Medulla oblongata (tissue), 1 donor: ENCODE measurements around the gene LDB3.

Source experiments
- DNase-seq: peaks from one replicate; pipeline ENCODE4 v3.0.0-alpha.2; 2015; ENCODE audit errors: extremely low spot score

LDB3 gene

DNA sequence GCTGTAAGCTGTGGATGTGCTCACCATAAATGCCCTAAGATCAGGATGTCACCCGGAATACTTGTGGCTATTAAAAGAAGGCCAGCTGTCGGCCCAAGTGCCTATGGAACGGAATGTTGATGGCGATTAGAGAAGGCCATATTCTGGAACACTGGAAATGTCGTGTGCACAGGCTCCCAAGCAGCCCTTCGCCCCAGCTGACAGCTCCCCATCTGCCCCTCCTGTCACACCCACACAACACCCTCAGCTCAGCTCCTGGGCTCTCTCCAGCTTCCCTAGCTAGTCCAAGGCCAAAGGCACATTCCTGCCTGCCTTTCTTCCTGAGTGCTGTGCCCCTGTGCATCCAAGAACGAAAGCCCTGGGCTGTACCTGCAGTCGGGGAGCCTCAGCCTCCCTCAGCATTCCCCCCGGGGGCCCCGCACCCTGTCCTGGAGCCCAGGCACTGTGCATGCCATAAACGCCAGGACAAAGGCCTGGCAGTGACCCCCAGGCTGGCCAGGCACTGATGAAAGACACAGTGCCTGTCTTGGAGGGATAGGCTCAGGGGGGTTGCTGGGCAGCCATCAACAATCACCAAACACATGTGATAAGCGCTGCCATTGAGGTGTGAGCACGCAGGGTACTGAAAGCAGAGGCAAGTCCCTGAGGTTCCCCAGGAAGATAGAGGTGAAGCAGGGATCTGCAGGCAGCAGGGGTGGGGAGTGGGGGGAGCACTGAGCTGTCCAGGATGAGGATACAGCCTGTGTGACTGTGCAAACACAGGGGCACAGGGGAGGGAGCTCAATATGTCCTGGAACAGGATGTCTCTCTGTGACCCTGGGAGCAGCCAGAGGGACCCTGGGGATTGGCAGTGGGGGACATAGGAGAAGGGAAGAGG lies 3.7 kb upstream of the LDB3 start:
- no peak for DNase-seq

DNA sequence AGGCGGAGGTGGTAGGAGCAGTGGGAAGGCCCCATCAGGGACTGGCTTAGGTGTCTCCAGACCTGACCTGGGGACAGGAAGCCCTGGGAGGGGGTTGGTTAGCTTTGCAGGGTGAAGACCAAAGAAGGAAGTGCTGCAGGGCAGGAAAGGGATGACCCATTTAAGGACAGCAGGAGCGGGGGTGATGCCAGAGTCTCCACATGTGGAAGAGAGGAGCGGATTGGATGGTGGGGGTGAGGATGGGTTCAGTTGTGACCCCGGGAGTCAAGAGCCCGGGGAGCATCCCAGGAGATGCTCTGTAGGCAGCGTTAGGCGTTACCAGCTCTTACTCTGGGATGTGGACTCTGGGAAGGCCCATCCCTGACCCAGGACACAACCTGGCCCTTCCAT lies 3.1 kb upstream of the LDB3 start:
- DNase-seq, result no peak

DNA sequence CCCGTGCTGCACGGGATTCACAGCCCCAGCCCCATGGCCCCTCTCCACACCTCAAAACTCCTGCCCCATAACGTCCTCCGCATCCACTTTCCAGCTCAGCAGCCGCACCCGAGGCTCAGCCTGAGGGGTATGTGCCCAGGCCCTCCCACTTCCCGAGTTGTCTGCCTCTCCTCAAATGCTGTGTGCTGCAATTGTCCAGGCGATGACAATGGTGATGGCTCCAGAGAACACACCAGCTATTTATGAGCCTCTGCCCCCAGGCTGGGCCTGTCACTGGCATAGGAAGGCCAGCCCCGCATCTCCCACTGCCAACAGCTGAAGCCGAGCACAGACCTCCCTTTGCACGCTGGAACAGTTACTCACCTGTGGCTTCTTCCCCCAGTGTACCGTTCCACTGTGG lies 2.4 kb upstream of the LDB3 start:
- DNase-seq, result peak; percentile 94

DNA sequence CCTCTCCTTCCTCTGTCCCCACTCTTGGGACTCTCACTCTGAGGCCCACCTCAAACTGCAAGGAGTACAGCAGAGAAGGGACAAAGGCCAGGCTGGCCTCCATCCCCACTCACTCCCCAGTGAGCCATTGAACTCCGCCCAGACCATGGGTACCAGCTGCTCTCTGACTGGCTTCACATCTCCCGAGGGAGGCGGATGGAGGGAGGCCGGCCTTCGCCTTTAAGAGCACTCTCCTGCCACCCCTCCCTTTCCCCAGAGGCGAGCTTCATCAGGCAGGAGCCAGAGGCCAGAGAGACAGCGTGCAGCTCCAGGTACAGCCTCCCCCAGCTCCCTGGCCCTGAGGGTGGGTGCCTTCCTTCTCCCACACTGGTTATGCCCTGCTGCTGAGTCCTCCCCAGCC lies 1.8 kb upstream of the LDB3 start:
- peak; percentile 66 for DNase-seq

DNA sequence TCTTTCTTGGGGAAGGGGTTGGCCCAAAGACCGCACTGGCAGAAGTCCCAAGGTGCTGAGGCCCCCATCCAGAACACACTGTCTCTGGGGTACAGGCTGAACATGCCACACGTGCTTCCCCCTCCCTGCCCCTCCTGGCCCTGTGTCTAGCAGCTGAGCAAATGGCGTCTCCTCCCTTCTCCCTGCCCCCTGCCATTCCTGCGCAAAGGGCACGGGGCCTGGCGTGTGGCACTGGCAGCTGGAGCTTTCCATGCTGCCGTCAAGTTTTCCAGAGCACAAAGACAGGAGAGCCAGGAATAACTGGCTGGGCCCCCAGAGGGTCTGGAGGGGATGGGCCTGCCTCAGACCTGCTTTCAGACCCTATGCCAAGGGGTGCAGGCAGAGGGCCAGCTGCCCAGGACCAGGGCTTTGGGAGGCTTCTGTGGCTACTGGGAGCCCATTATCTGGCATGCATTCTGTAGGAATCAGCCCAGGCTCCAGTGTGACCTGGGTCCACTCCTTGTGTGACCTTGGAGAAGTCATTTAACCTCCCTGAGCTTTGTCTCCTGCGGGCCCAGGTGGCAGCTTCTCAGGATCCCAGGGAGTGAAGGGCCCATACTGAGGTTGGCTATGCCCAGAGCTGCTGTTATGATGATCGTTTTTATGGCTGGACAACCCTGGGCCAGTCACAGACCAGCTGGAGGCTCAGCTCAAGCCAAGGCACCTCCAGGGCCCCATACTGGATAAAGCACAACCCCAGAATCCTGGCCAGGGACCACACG lies 710 bp upstream of the LDB3 start:
- DNase-seq, result no peak

DNA sequence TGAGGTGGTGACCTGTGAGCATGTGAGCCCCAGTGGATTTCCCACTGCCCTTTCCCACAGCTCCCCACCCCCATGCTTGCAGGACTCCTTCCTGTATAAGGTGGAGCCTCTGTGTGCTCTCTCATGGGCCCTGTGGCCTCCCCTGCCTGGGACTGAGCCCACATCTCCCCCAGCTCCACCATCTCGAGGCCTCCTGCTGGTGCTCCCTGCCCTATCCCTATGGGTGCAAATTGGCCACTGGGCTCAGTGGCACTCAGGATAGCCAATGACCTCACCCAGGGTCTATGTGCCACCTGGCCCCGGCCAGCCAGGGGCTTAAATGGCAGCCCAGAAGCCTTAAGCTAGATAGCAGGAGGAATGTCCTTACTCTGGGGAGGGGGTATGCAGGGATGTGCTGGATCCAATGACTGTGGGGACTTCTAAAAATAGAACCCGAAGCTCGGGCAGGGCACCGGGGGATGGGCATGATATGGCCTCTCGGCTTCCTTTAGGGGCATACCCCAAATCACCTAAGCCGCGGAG lies 2.0 kb downstream of the LDB3 start:
- no peak for DNase-seq

DNA sequence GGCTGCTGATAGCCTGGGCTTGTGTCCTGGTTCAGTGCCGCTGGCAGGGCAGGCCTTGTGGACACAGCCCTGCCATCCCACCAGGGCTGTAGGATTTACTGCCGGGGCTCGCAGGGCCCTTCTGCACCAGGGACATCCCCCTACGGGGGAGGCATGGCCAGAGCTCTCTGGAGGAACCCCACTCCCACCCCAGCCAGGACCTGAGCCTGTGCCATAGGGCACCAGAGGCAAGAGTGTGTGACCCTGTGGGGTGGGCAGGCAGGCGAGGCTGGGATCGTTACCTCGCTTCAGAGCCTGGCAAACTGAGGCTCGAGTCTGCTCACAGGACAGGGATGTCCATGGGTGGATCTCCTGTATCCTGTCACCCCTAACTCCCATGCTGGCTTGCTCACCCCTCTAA lies 2.6 kb downstream of the LDB3 start:
- DNase-seq, result no peak

DNA sequence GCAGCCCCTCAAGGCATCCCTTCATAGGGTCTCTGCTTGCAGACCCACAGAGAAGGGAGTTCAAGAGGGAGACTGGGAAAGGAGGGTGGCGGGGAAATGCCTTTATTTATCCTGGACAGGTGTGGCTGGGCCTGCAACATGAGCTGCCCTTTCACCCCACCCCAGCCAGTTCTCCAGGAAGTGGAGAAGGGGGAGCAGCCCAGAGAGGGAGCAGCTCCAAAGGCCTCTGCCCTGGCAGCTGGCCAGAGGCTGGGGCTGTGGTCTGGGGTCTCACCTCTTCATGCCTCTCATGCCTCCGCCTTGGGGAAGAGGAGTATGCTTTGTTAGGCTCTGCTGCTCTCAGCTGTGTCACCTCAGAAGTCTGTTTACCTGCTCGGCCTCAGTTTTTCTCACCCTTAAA lies 3.1 kb downstream of the LDB3 start:
- no peak for DNase-seq

DNA sequence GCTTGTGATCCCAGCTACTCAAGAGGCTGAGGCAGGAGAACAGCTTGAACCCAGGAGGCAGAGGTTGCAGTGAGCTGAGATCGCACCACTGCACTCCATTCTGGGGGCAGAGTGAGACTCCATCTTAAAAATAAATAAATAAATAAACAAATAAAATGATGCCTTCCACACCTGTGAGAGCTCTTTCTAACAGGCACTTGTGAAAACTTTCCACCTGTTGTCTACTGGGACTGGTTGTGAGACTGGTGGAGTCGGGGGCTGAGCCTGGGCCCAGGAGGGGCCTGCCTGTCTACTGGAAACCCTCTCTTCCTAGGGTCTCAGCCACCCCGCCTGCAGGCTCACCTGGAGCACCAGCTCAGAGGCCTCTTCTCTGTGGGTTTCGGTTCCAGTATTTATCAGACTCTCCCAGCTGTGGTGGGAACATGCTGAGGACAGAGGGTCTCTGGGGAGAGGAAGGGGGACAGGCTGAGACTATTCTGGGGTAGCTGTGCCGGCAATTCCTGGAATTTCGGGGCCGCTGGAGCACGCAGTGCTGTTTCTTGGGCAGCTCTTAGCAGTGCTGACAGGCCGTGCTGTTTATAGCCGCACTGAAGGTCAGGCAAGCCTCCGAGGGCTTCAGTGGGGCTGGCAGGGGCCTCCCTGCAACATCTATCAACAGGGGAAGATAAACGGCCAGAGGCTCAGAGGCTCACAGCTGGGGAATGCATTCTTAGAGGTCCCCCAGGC lies 3.8 kb downstream of the LDB3 start:
- no peak for DNase-seq

DNA sequence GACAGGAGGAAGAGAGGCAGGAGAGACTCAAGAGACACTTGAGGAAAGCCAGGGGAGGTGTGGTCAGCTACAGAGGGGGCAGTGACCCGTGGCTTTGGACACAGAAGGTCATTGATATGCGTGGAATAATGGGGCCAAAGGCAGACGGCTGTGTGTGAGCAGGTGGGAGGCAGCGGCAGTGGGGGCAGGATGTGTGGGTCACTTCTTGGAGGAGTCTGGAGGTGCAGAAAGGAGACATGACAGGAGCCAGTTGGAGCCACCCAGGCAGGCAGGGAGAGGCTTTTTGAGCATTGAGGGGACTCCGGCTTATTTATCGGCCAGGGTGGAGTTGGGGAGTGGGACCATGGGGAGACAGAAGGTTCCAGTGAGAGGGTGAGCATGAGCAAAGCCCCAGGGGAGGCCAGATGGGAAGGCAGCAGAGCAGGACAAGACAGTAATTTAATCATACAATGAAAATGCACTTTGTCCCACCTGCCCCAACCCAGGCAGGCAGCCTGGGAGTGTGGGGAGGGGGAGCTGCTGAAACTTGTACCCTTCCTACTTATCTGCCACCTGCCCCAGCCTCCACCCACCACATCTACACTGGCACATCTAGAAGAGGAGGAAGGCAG lies 5.0 kb downstream of the LDB3 start:
- no peak for DNase-seq

DNA sequence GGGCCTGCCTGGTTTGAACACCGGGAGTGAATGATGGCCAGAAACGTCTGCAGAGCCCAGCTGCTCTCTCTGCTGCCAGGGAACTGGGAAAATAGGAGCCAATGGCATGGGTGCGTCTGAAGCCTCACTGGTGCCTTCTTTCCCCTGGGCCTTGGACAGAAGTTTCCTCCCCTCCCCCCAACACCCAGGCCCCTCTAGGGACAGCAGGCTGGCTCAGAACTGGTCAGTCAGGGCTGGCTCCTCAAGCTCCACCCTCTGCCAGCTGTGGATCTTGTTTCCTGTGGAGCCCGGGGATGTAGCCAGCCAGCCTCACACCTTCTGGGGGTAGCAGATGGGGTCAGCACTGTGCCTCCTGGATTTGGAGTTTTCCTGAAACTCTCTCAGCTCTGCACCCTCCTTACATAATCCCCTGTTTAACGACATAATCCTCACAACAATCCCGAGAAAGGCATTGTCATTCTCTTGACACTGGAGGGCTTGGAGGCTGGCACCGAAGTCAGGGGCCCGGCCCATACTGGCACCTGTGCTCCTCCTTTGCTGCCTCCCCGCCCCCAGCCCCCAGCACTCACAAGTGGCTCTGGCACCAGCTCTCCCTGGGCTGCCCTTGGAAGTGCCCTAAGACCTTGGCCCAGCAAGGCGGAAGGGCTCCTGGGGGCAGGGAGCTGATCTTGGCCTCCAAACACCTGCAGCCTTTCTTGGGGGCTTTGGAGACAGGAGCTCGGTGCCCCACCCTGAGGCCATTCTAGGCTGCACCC lies 5.7 kb downstream of the LDB3 start:
- DNase-seq, result peak; percentile 50

DNA sequence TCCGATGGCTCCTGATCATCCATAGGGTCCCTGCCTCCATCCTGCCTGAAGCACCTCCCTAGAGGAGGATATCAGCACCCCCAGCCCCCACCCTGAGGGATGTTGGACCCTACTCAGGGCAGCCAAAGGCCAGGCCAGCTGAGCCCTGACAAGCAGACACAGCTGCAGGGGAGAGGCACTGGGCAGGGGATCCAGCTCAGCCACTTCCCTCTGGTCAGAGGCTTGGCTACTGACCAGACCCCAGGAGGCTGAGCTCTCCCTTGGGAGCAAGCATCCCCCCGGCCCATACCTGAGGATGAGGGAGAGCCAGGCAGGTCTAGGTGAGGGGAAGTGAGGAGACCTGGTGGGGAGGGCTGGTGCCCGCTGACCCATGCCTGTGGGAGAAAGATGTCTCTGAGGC lies 6.6 kb downstream of the LDB3 start:
- DNase-seq, result no peak

DNA sequence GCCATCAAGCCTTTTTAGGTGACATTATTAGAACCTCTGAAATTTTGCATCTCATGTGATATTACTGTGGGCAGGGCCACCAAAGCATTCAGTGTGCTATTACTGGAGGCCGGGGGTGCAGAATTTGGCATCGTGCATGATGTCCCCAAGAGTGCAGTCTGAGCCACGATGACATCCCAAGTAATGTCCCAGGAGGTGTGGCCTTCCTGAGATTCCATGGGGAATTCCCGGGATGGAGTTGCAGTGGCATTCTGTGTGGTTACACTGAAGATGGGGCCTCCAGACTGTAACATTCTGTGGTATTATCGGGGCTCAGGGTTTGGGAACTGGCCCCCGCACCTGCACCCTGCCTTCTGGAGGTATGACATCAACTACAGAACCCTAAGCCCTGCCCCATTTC lies 9.1 kb downstream of the LDB3 start:
- no peak for DNase-seq

DNA sequence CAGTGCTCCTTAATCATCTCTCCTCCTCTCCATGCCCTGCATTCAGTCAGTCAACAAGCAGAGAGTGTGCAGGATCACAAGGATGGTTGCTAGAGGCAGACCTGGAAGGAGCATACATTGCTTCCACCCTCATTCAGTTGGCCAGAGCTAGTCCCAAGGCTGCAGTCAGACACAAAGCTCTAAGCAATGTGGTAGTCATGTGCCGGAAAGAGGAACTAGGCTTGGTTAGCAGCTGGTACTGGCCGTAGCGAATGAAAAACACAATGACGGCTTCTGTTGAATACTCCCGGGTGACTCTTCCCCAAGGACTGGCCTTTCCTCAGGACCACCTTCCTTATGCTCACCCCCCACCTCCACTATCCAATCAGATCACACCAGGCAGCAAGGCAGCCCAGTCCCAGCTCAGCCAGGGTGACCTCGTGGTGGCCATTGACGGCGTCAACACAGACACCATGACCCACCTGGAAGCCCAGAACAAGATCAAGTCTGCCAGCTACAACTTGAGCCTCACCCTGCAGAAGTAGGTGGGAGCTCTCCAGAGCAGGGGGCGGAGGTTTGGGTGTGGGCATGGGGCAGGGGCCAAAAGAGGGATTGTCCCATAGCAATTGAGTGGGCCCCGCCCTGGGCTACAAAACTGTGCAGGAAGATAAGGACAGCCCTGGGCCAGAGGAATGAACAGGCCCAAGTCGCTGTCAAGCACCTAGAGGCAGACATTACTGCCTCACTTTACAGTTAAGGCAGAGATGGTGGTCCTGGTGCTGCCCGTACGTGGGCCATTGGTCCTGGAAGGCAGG lies 10.9 kb downstream of the LDB3 start:
- DNase-seq, result peak; percentile 91

DNA sequence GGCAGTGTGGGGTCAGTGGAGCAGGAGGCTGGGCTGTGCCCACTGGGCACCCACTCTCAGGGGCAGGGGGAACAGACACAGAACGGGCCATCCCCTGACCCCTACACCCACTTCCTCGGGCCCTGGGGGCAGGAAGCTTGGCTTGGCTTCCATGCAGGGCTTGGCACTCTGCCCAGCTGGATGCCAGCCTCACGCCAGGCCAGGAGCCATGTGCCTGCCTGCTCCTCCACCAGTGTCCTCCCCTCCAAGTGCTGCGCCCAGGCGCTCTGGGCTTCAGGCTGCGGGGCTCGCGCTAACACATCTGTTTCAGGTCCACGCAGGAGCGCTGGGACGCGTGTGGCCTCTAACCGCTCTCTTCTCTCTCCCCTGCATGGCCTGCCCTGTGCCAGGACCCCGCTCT lies 12.7 kb downstream of the LDB3 start:
- peak; percentile 54 for DNase-seq

DNA sequence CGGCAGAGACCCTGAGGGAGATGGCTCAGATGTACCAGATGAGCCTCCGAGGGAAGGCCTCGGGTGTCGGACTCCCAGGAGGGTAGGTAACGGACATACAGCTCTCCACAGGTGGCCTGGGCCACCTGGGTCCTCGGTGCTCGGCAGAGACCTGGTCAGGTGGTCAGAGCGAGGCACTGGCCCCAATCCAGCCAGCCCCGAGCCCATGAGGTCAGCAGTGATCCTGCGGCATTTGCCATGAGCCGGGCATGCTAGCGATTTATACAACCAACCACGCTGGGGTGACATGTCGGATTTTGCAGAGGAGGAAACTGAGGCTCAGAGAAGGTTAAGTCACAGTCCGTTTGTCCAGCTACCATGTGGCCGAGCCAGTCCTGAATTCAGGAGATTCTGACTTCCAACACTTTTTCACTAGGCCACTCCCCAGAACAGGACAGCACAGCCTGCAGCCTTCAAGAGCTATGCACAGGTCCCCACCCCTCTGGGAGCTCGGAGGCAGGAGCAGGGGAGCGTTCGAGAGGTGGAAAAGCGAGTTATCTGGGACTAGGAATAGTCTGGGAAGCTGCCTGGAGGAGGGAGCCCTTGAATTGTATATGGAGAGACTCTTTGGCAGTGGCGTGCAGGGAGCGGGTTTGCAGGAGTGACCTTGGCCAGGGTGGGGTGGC lies 13.5 kb downstream of the LDB3 start:
- no peak for DNase-seq

DNA sequence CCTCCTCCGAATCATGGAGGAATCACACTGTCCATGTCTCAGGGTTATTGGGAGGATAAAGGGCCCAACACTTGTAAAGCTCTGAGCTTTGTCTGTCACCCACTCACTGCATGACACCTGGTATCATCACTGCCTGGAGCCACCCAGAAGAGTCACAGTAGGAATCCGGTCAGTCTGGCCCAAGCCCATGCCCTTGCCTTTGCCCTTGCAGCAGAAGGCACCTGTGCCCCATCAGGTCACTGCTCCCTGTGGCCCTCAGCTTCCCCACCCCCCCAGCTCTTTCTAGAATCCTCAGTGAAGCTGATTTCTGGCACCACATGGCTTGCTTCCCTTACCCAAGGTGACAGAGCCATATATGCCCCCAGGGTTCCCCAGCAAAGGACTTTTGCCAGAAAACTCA lies 14.4 kb downstream of the LDB3 start:
- DNase-seq, result no peak

DNA sequence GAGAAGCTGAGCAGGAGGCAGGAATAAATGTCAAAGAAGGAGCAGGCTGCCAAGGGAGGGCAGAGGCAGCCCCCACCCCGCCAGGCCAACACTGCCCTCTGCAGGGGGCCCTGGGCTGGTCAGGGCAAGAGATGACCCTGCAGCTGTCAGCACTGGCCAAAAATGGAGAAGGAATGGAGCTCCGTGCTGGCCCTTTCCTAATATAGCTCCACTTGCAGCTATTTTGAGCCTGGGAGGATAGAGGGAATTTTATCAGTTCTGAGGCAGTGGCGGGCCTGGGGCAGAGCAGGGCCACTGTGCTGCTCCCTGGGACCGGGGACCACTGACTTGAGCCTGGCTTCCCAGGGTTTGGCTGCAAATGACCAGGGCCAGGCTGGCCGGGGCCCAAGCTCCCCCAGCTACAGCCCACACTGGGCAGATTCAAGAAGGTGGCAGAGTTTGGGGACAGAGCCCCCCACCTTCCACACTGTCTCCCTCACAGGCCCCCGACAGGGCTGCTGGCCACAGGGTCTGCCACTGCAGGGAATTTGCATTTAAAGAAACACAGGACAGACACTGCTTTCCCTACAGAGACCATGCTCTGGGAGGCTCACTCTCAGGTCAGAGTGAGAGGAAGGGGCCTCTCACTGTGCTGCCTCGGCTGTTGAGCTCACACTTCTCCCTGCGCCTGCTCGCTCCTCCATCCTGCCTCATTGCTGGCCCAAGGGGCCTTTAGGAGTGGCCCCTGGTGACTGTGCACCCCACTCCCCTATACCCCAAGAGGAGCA lies 16.2 kb downstream of the LDB3 start:
- DNase-seq, result no peak

DNA sequence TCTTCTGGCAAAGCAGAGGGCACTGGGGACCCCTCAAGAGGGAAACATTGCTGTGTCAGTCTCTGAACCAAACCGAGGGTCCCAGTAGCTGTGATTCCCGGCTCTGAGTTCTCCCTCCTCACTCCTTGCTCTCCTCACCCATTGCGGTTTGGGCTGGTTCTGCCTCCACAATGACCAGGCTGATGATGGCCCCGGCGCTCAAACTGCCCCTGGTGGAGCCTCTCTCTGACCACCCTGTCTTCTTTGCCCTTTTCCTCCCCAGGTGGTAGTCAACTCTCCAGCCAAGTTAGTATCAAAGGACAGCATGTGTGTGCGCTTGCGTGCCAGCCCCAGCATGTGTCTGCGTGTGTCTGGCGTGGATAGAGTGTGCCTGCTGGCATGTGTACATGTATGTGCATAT lies 17.1 kb downstream of the LDB3 start:
- DNase-seq, result no peak
